ENCODE results near the gene LACTB.

The LACTB gene

DNA sequence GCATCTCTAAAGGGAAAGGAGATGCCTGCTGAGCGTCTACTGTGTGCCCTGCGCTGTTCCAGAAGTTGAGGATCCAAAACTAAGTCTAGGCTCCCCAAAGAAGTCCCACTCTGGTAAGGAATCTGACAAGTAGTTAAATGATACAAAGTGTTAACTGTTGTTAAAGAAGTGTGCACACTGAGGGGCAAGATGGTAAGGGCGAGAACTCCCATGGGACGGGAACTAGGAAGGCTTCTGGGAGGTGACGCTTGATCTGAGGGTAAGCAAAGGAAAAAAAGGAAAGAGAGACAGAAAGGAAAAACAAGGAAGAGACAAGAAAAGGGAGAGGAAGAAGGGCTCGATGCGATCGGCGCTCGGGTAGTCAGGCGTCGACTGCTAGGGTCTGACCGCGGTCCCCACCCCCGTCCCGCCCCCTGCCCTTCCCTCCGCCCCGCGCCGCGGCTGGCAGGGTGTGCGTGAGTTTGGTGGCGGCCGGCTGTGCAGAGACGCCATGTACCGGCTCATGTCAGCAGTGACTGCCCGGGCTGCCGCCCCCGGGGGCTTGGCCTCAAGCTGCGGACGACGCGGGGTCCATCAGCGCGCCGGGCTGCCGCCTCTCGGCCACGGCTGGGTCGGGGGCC lies at the start of gene LACTB:
LACTB (plus strand) TSS at position 480 of the 620 bp plus-strand sequence; CDS start at position 491, 11 bp downstream.
- Histone ChIP-seq H3K9me3 (ENCODE audit: control insufficient read depth, low read length) (peaks cover 5% of the 10 kb centered on the region), H3K4me3 (ENCODE audit: low read length) (peak within 1 kb of the TSS; percentile 93)
- DNase-seq (ENCODE audit: low read depth) = peak; percentile 97

GRCh38 chr15:63072023-63072650 lies 49.5 kb upstream of the LACTB start:
- no peak for DNase-seq (ENCODE audit: low read depth)
- no peak overlapping the region for H3K4me3 ChIP-seq (ENCODE audit: low read length)
- H3K27me3 ChIP-seq (replicated peaks; ENCODE audit: control insufficient read depth, insufficient read depth, low read length) = no peaks in the 10 kb centered on the region
- H3K36me3 ChIP-seq (ENCODE audit: control insufficient read depth, insufficient read depth, low read length, severe bottlenecking) = peaks cover 43% of the 10 kb centered on the region
- no peak overlapping the region for H3K9ac ChIP-seq (ENCODE audit: low read length)
- peaks cover 14% of the 10 kb centered on the region for H3K4me1 ChIP-seq (ENCODE audit: control insufficient read depth, insufficient read depth, low read length)
- H3K9me3 ChIP-seq (ENCODE audit: control insufficient read depth, low read length) = no peaks in the 10 kb centered on the region

More for the DNA sequence above, at the start of gene LACTB:
- H3K9ac ChIP-seq (ENCODE audit: low read length) = peak within 1 kb of the TSS; percentile 86
- no peaks in the 10 kb centered on the region for H3K27me3 ChIP-seq (replicated peaks; ENCODE audit: control insufficient read depth, insufficient read depth, low read length)
- H3K4me1 ChIP-seq (ENCODE audit: control insufficient read depth, insufficient read depth, low read length) = peaks cover 5% of the 10 kb centered on the region
- H3K36me3 ChIP-seq (ENCODE audit: control insufficient read depth, insufficient read depth, low read length, severe bottlenecking) = peaks cover 10% of the 10 kb centered on the region

- Histone ChIP-seq H3K27me3 (replicated peaks; ENCODE audit: control insufficient read depth, insufficient read depth, low read length) (no peaks in the 10 kb centered on the region), H3K9me3 (ENCODE audit: control insufficient read depth, low read length) (no peaks in the 10 kb centered on the region), H3K36me3 (ENCODE audit: control insufficient read depth, insufficient read depth, low read length, severe bottlenecking) (peaks cover 37% of the 10 kb centered on the region), H3K4me1 (ENCODE audit: control insufficient read depth, insufficient read depth, low read length) (peaks cover 14% of the 10 kb centered on the region), H3K4me3 (ENCODE audit: low read length) (no peak overlapping the region), H3K9ac (ENCODE audit: low read length) (no peak overlapping the region)
- no peak for DNase-seq (ENCODE audit: low read depth)
These were observed 48.8 kb upstream of the LACTB start for GRCh38 chr15:63072809-63073277.

DNA sequence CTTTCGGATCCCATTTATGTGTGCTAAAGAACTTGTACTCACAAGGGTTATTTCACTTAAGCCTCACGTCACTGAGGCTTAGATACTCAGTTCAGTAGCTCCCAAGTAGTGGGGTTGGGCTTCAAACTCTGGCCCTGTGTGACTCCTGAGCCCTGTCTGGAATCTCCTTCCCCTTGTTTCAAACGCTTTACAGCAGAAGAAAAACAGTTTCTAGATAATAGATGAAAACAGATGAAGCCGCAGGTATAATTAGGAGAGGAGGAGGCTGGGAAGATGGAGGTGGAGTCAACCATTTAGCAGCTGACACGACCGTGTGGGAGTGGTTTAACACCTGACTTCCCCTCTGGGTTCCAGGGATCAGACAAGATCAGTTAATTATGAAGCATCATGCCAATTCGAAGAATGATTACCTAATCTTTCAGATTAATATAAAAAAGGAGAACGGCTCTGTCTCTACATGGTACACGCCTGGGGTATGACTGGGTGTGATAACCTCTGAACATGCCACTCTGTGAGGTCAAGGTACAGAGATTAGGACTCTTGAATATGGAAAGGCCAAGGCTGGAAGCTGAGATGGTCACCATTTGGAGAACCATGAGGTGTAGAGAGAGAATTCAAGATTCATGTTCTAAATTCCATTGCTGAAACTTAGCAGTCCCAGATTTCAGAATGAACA lies 48.0 kb upstream of the LACTB start:
- no peak for DNase-seq (ENCODE audit: low read depth)
- H3K36me3 ChIP-seq (ENCODE audit: control insufficient read depth, insufficient read depth, low read length, severe bottlenecking) = peaks cover 29% of the 10 kb centered on the region
- H3K27me3 ChIP-seq (replicated peaks; ENCODE audit: control insufficient read depth, insufficient read depth, low read length) = no peaks in the 10 kb centered on the region
- no peak overlapping the region for H3K4me3 ChIP-seq (ENCODE audit: low read length)
- H3K9ac ChIP-seq (ENCODE audit: low read length) = no peak overlapping the region
- H3K4me1 ChIP-seq (ENCODE audit: control insufficient read depth, insufficient read depth, low read length) = peaks cover 14% of the 10 kb centered on the region
- no peaks in the 10 kb centered on the region for H3K9me3 ChIP-seq (ENCODE audit: control insufficient read depth, low read length)

DNA sequence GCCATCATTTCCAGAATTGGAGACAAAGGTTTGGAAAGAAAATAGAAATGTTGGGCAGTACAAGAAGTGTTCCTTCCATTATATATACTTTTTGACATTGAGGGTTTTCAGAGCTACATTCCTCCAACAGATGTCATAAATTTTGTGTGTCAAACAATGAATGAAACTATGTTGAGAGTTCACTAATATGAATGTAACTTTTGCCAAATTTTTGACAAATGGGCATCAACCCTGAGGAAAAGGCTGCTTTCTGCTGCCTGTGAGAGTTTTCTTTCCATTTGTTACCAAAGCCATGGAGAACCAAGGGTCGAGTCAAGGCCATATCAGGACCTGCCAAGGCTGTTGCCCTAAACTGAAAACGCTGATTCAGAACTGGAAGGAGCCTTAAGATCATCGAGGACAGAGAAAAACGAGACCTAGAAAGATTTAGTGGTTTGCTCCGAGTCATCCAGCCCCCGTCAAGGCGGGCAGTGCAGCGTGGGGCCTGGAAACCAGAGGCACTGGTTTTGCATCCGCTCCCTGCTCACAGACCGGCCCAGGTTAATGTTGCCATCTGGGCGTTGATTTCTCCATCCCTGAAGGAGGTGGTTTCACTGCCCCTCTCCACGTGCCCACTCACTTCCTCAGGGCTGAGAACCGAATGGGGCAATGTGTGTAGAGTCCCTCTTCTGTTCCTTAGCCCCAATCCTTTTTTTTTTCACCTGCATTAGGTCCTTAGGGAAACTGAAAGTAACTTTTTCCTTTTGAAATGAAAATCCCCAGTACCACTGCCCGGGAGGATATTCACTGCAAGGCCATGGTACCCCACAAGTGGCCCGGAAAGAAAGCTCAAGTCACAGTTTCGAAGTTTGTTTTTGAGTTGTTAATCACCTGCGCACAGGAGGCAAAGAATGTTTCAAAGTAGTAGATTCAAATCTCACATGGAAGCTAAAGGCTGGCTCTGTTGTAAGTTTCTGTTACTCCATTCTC lies 46.4 kb upstream of the LACTB start:
- H3K4me1 ChIP-seq (ENCODE audit: control insufficient read depth, insufficient read depth, low read length) = peaks cover 14% of the 10 kb centered on the region
- peak; percentile 65 for DNase-seq (ENCODE audit: low read depth)
- H3K27me3 ChIP-seq (replicated peaks; ENCODE audit: control insufficient read depth, insufficient read depth, low read length) = no peaks in the 10 kb centered on the region
- peak overlapping the region; percentile 4 for H3K4me3 ChIP-seq (ENCODE audit: low read length)
- H3K36me3 ChIP-seq (ENCODE audit: control insufficient read depth, insufficient read depth, low read length, severe bottlenecking) = peaks cover 17% of the 10 kb centered on the region
- no peaks in the 10 kb centered on the region for H3K9me3 ChIP-seq (ENCODE audit: control insufficient read depth, low read length)
- H3K9ac ChIP-seq (ENCODE audit: low read length) = no peak overlapping the region

- no peak overlapping the region for H3K4me3 ChIP-seq (ENCODE audit: low read length)
- no peak overlapping the region for H3K9ac ChIP-seq (ENCODE audit: low read length)
- no peak for DNase-seq (ENCODE audit: low read depth)
- H3K36me3 ChIP-seq (ENCODE audit: control insufficient read depth, insufficient read depth, low read length, severe bottlenecking) = peaks cover 8% of the 10 kb centered on the region
- peaks cover 14% of the 10 kb centered on the region for H3K4me1 ChIP-seq (ENCODE audit: control insufficient read depth, insufficient read depth, low read length)
- no peaks in the 10 kb centered on the region for H3K9me3 ChIP-seq (ENCODE audit: control insufficient read depth, low read length)
- no peaks in the 10 kb centered on the region for H3K27me3 ChIP-seq (replicated peaks; ENCODE audit: control insufficient read depth, insufficient read depth, low read length)
These were observed 45.5 kb upstream of the LACTB start for GRCh38 chr15:63075984-63076713.

DNA sequence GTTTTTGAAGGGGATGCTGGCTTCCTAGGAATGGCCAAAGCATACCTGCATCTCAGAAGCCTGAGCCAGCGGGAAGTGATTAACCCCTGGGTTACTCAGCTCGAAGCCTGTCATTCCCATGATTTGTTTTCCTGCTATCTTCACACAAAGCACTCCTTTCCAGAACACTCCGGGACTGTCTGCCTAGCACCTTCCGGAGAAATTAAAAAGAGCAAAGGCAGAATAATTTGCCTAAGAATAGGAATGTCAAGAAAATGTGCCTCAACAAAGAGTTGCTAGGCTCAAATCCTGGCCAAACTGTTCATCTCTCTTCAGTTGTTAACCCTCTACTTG lies 45.0 kb upstream of the LACTB start:
- H3K4me1 ChIP-seq (ENCODE audit: control insufficient read depth, insufficient read depth, low read length) = peaks cover 14% of the 10 kb centered on the region
- no peak for DNase-seq (ENCODE audit: low read depth)
- no peaks in the 10 kb centered on the region for H3K27me3 ChIP-seq (replicated peaks; ENCODE audit: control insufficient read depth, insufficient read depth, low read length)
- H3K36me3 ChIP-seq (ENCODE audit: control insufficient read depth, insufficient read depth, low read length, severe bottlenecking) = peaks cover 3% of the 10 kb centered on the region
- no peak overlapping the region for H3K4me3 ChIP-seq (ENCODE audit: low read length)
- no peaks in the 10 kb centered on the region for H3K9me3 ChIP-seq (ENCODE audit: control insufficient read depth, low read length)
- H3K9ac ChIP-seq (ENCODE audit: low read length) = no peak overlapping the region

- H3K4me1 ChIP-seq (ENCODE audit: control insufficient read depth, insufficient read depth, low read length) = peaks cover 14% of the 10 kb centered on the region
- H3K9me3 ChIP-seq (ENCODE audit: control insufficient read depth, low read length) = no peaks in the 10 kb centered on the region
- H3K4me3 ChIP-seq (ENCODE audit: low read length) = no peak overlapping the region
- no peak for DNase-seq (ENCODE audit: low read depth)
- no peaks in the 10 kb centered on the region for H3K27me3 ChIP-seq (replicated peaks; ENCODE audit: control insufficient read depth, insufficient read depth, low read length)
- no peak overlapping the region for H3K9ac ChIP-seq (ENCODE audit: low read length)
- H3K36me3 ChIP-seq (ENCODE audit: control insufficient read depth, insufficient read depth, low read length, severe bottlenecking) = no peaks in the 10 kb centered on the region
These were observed 43.7 kb upstream of the LACTB start for GRCh38 chr15:63077952-63078351.

DNA sequence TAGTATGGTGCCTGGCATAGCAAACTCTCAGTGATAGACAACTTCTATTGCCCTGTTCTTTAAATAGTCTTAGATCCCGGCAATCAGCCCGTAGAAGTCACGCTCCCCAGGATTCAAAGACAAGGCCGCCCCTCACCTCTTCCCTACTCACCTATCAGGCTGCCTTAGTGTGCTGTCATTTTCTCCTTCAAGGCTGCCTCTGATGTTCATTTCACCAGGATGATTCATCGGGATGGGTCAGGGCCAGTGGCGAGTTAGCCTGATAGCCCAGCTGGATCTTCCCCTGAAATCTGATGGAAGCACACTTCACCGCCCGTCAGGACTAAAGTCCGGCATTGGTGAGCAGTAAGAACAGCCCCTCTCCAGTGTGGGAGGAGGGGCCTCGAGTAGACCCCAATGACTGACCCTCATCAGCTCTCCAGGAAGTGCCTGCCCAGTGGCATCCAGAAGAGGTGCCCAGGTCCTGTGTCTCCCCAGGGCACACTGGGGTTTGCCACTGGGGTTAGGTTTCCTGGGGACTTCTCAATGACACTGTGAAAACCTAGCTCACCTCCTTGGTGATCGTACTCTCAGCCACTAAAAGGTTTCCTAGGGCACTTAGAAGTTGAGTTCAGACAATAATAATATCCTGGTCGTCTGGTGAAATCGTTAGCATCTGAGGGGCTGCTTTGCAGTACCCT lies 41.6 kb upstream of the LACTB start:
- Histone ChIP-seq H3K4me3 (ENCODE audit: low read length) (no peak overlapping the region), H3K9me3 (ENCODE audit: control insufficient read depth, low read length) (no peaks in the 10 kb centered on the region), H3K9ac (ENCODE audit: low read length) (no peak overlapping the region), H3K36me3 (ENCODE audit: control insufficient read depth, insufficient read depth, low read length, severe bottlenecking) (no peaks in the 10 kb centered on the region), H3K27me3 (replicated peaks; ENCODE audit: control insufficient read depth, insufficient read depth, low read length) (no peaks in the 10 kb centered on the region), H3K4me1 (ENCODE audit: control insufficient read depth, insufficient read depth, low read length) (peaks cover 10% of the 10 kb centered on the region)
- no peak for DNase-seq (ENCODE audit: low read depth)

- DNase-seq (ENCODE audit: low read depth) = no peak
- no peak overlapping the region for H3K4me3 ChIP-seq (ENCODE audit: low read length)
- H3K9me3 ChIP-seq (ENCODE audit: control insufficient read depth, low read length) = no peaks in the 10 kb centered on the region
- no peak overlapping the region for H3K9ac ChIP-seq (ENCODE audit: low read length)
- H3K4me1 ChIP-seq (ENCODE audit: control insufficient read depth, insufficient read depth, low read length) = peaks cover 4% of the 10 kb centered on the region
- no peaks in the 10 kb centered on the region for H3K36me3 ChIP-seq (ENCODE audit: control insufficient read depth, insufficient read depth, low read length, severe bottlenecking)
- H3K27me3 ChIP-seq (replicated peaks; ENCODE audit: control insufficient read depth, insufficient read depth, low read length) = no peaks in the 10 kb centered on the region
These were observed 40.9 kb upstream of the LACTB start for GRCh38 chr15:63080634-63081250.

Measured in adipocyte (in vitro differentiated cells).